Sigmoid colon (tissue), 4 donors: Measurements from ENCODE around the gene CATSPER1.

ENCODE experiments used
- CTCF ChIP-seq, 4 experiments: fragments of 450-650 bp in 3 of 4; fragments of 200-600 bp in 1 of 4; IDR thresholded peaks; one replicate each; pipeline ENCODE4 v1.5.1; 2016 to 2019; ENCODE audit warnings: antibody characterized with exemption in 4 of 4, mild to moderate bottlenecking in 3 of 4, moderate library complexity in 2 of 4
- POLR2AphosphoS5 ChIP-seq, 4 donors: sonication (generic); formaldehyde crosslinking; IDR thresholded peaks; one replicate each; pipeline ENCODE4 v1.6.1; 2017; ENCODE audit warnings: antibody characterized with exemption in 4 of 4

GRCh38 chr11:65978391-65979238 lies 47.7 kb downstream of the CATSPER1 start:
- TF ChIP-seq POLR2AphosphoS5 (IDR thresholded peaks at IDR 0.05) (no peak), CTCF (IDR thresholded peaks at IDR 0.05) (no peak)
